Epithelial cell of proximal tubule (primary cell): ENCODE results near the gene MALRD1. TPM values are rescaled to one million over a fixed set of nuclear protein-coding genes. Genes with fewer than 3 reads are reported as not detected.

Source experiments
- DNase-seq: peaks from one replicate; pipeline ENCODE4 v3.0.0-alpha.2; 2011; ENCODE audit warnings: low read depth
- H3K4me3 ChIP-seq: 2 replicates; pipeline ENCODE4 v1.5.1; 2011; ENCODE audit warnings: low read depth, mild to moderate bottlenecking, low read length
- total RNA-seq: library from RNA; depleted of rRNA; stranded (reverse); fragments of >200 nt; gene quantifications from 2 replicates; pipeline ENCODE4 v1.2.3, GENCODE V29; 2015
- TF ChIP-seq, protein P1 (sequence below): conservative IDR thresholded peaks from 2 replicates; pipeline ENCODE4 v1.5.1; 2012; ENCODE audit warnings: low read depth, mild to moderate bottlenecking, low read length

Gene MALRD1
- total RNA-seq, 1 donor from 2014 or later, result 0.06 TPM

GRCh38 chr10:19532411-19532810 lies 483.8 kb downstream of the MALRD1 start:
- TF ChIP-seq, protein P1, sequence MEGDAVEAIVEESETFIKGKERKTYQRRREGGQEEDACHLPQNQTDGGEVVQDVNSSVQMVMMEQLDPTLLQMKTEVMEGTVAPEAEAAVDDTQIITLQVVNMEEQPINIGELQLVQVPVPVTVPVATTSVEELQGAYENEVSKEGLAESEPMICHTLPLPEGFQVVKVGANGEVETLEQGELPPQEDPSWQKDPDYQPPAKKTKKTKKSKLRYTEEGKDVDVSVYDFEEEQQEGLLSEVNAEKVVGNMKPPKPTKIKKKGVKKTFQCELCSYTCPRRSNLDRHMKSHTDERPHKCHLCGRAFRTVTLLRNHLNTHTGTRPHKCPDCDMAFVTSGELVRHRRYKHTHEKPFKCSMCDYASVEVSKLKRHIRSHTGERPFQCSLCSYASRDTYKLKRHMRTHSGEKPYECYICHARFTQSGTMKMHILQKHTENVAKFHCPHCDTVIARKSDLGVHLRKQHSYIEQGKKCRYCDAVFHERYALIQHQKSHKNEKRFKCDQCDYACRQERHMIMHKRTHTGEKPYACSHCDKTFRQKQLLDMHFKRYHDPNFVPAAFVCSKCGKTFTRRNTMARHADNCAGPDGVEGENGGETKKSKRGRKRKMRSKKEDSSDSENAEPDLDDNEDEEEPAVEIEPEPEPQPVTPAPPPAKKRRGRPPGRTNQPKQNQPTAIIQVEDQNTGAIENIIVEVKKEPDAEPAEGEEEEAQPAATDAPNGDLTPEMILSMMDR, result no peak
- DNase-seq, result no peak
- no peak overlapping the region for H3K4me3 ChIP-seq

DNA sequence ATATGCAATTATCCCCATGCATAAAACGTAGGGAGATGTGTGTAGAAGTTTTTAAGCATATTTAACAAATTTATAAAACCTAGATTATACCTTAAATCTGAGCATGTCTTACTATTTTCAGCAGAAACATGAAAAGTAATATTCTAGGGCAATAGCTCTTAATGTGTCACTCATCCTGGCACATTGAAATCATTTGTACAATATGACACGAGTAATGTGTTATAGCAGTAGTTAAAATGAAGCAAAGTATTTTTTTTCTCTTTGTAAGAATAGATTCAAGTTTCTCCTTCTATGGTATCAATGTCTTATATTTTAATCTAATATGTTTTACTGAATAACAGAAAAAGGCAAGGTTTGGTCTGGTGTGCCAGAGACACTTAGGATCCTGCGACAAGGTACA lies 492.7 kb downstream of the MALRD1 start:
- DNase-seq, result no peak
- TF ChIP-seq, protein P1, result no peak
- no peak overlapping the region for H3K4me3 ChIP-seq

- no peak for DNase-seq
- TF ChIP-seq, protein P1, result no peak
- H3K4me3 ChIP-seq, result no peak overlapping the region
Measured at GRCh38 chr10:19546224-19546623, 497.6 kb downstream of the MALRD1 start.

- TF ChIP-seq, protein P1, result no peak
- DNase-seq, result no peak
- no peak overlapping the region for H3K4me3 ChIP-seq
Measured at GRCh38 chr10:19549503-19549902, 500.9 kb downstream of the MALRD1 start.

- DNase-seq, result no peak
- no peak overlapping the region for H3K4me3 ChIP-seq
- TF ChIP-seq, protein P1, result no peak
Measured at GRCh38 chr10:19556666-19557065, 508.1 kb downstream of the MALRD1 start.

- H3K4me3 ChIP-seq, result no peak overlapping the region
- TF ChIP-seq, protein P1, result no peak
- no peak for DNase-seq
Measured at GRCh38 chr10:19561181-19561580, 512.6 kb downstream of the MALRD1 start.

DNA sequence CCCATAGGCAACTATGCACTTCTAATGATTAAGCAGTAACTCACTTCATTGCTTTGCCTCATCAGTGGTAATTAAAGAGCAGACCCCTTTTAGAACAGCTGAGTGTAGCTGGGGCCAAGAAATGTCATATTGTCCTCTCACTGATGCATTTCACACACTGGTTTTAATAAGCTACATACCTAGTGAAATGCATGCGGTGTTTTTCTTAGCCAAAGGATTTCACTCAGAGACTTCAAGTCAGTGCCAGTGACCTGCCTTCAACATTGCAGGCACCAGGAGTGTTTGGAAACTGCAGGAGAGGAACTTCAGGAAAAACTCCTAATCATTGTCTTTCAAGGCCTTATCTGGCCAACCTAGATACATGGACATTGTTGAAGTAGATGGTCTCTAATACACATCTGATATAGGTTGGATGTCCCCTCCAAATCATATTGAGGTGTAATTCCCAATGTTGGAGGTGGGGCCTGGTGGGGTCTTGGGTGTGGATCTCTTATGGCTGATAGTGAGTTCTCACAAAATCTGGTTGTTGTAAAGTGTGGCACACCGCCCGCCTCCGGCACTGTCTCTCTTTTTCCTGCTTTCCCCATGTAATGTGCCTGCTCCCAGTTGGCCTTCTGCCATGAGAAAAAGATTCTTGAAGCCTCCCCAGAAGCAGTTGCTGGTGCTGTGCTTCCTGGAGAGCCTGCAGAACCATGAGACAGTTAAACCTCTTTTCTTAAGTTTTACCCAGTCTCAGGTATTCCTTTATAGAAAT lies 515.0 kb downstream of the MALRD1 start:
- TF ChIP-seq, protein P1, result no peak
- DNase-seq, result no peak
- no peak overlapping the region for H3K4me3 ChIP-seq
